ENCODE results near the gene MELTF. TPM values are rescaled to one million over a fixed set of nuclear protein-coding genes. Genes with fewer than 3 reads are reported as not detected.

The MELTF gene
- total RNA-seq, 4 donors from 2014 or later: 3.0 to 20.6 (median 10.3) TPM

GRCh38 chr3:197024881-197025735 is 4.5 kb downstream of the MELTF start:
- peaks cover 5 to 16% (median 15%) of the 10 kb centered on the region in 4 donors for H3K4me1 ChIP-seq
- no peaks in the 10 kb centered on the region for H3K9me3 ChIP-seq
- DNase-seq: no peak
- no peak for TF ChIP-seq EP300 (IDR thresholded peaks at IDR 0.05; ENCODE audit: low read depth)
- no peak for TF ChIP-seq POLR2AphosphoS5 (IDR thresholded peaks at IDR 0.05)
- no peak for TF ChIP-seq POLR2A (IDR thresholded peaks at IDR 0.05)
- no peak for TF ChIP-seq CTCF (IDR thresholded peaks at IDR 0.05)
- no peak overlapping the region for H3K27ac ChIP-seq
- in situ Hi-C loops (cut with MboI; ENCODE audit: low pct_ligation_motif_present in 1 of 4, low pct_unique_long_range_greater_than_20kb in 1 of 4, low sequenced_read_pairs in 3 of 4) (no loop called here), intact Hi-C loops (cut with DNase I; ENCODE audit: low total_unique reads) (no loop called here)
- H3K27me3 ChIP-seq: peaks cover 9% of the 10 kb centered on the region
- H3K4me3 ChIP-seq: no peak overlapping the region
- 89% methylated on average over 15 to 28 of the region's 28 CpGs for WGBS, 2 donors (ENCODE audit: low coverage in 1 of 2)
- no peaks in the 10 kb centered on the region for H3K36me3 ChIP-seq

GRCh38 chr3:197023998-197024651 is 5.5 kb downstream of the MELTF start:
- in situ Hi-C loops (cut with MboI; ENCODE audit: low pct_ligation_motif_present in 1 of 4, low pct_unique_long_range_greater_than_20kb in 1 of 4, low sequenced_read_pairs in 3 of 4) (no loop called here), intact Hi-C loops (cut with DNase I; ENCODE audit: low total_unique reads) (no loop called here)
- no peak overlapping the region for H3K4me3 ChIP-seq
- H3K27me3 ChIP-seq: peaks cover 3% of the 10 kb centered on the region
- no peaks in the 10 kb centered on the region for H3K9me3 ChIP-seq
- 87% methylated on average over 33 of the region's 36 CpGs; no CpG with 5 or more reads in 1 of the 2 donors for WGBS, 2 donors (ENCODE audit: low coverage in 1 of 2)
- H3K27ac ChIP-seq: no peak overlapping the region
- H3K36me3 ChIP-seq: no peaks in the 10 kb centered on the region
- no peak for DNase-seq
- TF ChIP-seq CTCF (IDR thresholded peaks at IDR 0.05) (no peak), POLR2A (IDR thresholded peaks at IDR 0.05) (no peak), POLR2AphosphoS5 (IDR thresholded peaks at IDR 0.05) (no peak), EP300 (IDR thresholded peaks at IDR 0.05; ENCODE audit: low read depth) (no peak)
- H3K4me1 ChIP-seq: peaks cover 3 to 7% (median 6%) of the 10 kb centered on the region in 4 donors

- Histone ChIP-seq H3K36me3 (no peaks in the 10 kb centered on the region), H3K27me3 (no peaks in the 10 kb centered on the region), H3K27ac (no peak overlapping the region), H3K9me3 (no peaks in the 10 kb centered on the region), H3K4me1 (peaks cover 0 to 3% (median under 1%) of the 10 kb centered on the region in 4 donors), H3K4me3 (no peak overlapping the region)
- intact Hi-C loops (cut with DNase I; ENCODE audit: low total_unique reads): no loop called here
- TF ChIP-seq EP300 (IDR thresholded peaks at IDR 0.05; ENCODE audit: low read depth) (no peak), CTCF (IDR thresholded peaks at IDR 0.05) (no peak), POLR2AphosphoS5 (IDR thresholded peaks at IDR 0.05) (no peak), POLR2A (IDR thresholded peaks at IDR 0.05) (no peak)
- WGBS, 2 donors (ENCODE audit: low coverage in 1 of 2): 72 to 80% methylated on average over 3 to 27 of the region's 27 CpGs
- in situ Hi-C loops (cut with MboI; ENCODE audit: low pct_ligation_motif_present in 1 of 4, low pct_unique_long_range_greater_than_20kb in 1 of 4, low sequenced_read_pairs in 3 of 4): no loop called here
- DNase-seq: no peak
Measured at GRCh38 chr3:197023241-197023997, 6.2 kb downstream of the MELTF start.
